Measurements from ENCODE around the gene GNPTG.

GNPTG gene

DNA sequence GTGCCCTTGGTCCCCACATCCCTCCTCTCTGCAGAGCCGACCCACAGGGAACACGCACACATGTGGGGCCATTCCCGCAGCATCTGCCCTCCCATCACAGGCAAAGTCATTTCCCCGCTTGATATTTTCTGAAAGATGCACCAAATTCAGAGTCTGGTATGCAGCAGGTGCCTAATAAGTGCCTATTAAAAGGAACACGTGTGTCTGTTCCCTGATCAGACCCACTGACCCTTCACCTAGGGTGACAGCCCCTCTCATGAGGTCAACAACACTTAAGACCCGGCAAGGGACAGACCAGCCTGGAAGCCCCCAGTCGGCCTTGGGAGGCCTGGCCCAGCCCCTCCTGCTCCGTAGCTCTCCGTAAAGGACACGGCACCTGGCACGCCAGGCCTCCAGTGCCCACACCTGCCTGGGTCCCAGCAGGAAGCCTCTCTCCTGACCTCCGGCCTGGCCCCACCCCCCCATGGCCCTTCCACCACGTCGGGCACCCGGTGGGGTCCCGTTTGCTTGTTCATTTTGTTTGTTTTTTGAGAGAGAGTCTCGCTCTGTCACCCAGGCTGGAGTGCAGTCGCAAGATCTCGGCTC lies 42.7 kb downstream of the GNPTG start:
- TF ChIP-seq ZFX (IDR thresholded peaks at IDR 0.05; ENCODE audit: borderline replicate concordance) = no peak
- TF ChIP-seq, protein P1, sequence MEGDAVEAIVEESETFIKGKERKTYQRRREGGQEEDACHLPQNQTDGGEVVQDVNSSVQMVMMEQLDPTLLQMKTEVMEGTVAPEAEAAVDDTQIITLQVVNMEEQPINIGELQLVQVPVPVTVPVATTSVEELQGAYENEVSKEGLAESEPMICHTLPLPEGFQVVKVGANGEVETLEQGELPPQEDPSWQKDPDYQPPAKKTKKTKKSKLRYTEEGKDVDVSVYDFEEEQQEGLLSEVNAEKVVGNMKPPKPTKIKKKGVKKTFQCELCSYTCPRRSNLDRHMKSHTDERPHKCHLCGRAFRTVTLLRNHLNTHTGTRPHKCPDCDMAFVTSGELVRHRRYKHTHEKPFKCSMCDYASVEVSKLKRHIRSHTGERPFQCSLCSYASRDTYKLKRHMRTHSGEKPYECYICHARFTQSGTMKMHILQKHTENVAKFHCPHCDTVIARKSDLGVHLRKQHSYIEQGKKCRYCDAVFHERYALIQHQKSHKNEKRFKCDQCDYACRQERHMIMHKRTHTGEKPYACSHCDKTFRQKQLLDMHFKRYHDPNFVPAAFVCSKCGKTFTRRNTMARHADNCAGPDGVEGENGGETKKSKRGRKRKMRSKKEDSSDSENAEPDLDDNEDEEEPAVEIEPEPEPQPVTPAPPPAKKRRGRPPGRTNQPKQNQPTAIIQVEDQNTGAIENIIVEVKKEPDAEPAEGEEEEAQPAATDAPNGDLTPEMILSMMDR (IDR thresholded peaks at IDR 0.05) = no peak
- no peak overlapping the region for H3K27ac ChIP-seq

DNA sequence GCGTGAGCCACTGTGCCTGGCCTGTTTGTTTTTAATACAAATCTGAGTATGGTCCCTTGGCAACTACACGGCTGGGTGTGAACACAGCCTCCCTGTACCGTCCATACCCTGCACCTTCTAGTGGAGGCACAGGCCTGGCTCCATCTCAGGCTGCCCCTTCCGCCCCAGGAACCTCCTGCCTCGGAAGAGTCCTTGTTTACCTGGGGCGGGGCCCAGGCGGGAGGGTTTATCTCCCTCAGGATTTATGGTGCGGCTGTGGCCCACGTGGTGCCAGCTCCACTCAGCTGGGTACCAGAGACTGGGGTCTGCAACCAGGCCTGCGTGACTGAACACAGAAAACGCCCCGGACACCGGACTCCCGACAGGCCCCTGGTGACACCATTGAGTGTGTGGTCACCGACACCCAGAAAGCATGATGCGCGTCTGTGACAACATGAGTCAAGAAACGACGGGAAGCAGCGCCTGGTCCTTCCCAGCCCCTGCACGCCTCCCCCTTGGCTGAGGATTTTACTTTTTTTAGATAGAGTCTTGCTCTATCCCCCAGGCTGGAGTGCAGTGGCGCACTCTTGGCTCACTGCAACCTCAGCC lies 43.8 kb downstream of the GNPTG start:
- no peak overlapping the region for H3K27ac ChIP-seq
- TF ChIP-seq, protein P1 (IDR thresholded peaks at IDR 0.05) = no peak
- TF ChIP-seq ZFX (IDR thresholded peaks at IDR 0.05; ENCODE audit: borderline replicate concordance) = no peak

DNA sequence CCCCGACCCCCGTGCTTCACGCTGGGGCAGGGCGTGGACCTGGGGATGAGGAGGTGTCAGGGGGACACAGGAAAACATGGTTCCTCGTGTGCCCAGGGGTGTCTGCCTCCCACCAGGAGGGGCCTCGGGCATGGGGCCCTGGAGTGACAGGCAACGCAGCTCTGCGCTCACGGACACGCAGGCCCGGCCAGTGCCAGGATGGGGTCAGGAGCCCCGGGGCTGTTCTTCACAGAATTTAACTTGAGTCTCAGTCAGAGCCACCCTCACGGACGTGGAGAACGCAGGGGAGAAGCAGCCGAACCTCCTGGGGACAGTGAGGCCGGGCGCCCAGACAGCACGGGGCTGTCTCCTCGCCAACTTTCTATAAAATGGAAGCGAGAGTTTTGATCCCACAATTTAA lies 46.0 kb downstream of the GNPTG start:
- no peak overlapping the region for H3K27ac ChIP-seq
- TF ChIP-seq ZFX (IDR thresholded peaks at IDR 0.05; ENCODE audit: borderline replicate concordance) = no peak
- TF ChIP-seq, protein P1 (IDR thresholded peaks at IDR 0.05) = no peak

DNA sequence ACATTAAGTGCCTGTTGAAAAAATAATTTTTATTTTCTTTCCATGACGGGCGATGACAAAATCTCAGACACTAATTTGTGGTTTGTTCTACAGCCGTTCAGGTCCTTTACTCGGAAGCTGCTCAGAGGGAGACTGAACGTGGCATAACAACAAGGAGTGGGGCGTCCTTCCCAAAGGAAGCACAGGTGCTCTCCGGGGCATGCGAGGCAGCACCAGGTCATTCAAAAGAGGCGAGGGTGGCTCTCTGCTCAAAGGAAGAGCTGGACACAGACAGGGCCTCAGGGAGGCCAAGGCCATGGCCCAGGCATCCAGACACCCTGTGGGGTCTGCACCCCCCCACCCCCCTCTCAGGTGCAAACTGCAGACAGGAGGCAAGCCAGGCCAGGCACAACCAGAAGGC lies 46.6 kb downstream of the GNPTG start:
- no peak for TF ChIP-seq ZFX (IDR thresholded peaks at IDR 0.05; ENCODE audit: borderline replicate concordance)
- TF ChIP-seq, protein P1 (IDR thresholded peaks at IDR 0.05) = no peak
- H3K27ac ChIP-seq = no peak overlapping the region

DNA sequence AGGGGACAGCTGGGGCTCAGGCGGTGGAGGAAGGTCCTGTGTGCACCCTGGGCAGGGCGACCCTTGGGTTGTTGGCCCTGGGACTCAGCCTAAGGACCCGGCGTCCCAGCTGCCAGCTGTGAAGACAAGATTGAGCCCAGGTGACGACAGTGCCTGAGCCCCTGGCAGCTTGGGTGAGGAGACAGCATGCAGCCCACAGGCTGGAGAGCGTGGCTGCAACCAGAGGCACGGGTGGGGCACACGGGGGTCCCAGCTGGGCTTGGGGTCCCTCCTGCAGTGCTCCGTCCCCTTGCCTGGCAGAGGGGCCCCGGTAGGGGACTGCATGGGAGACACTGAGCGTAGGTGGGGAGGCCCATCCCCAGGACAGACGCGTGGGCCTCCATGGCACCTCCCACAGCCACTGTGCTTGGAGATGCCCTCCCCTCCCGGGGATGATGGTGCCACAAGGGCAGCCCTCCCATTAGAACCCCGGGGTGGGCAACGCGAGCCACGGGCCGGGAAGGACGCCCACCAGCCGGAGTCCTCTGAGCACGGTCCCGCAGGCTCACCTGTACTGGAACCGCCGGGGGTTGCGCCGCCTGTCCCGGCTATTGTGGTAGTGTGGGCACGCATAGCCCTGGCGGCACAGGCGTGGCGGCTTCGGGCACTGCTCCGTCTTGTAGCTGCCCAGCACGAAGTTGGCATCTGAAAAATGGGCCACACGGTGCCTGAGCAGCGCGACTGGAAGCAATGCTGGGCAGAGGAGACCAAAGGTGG lies 47.3 kb downstream of the GNPTG start:
- H3K27ac ChIP-seq = no peak overlapping the region

DNA sequence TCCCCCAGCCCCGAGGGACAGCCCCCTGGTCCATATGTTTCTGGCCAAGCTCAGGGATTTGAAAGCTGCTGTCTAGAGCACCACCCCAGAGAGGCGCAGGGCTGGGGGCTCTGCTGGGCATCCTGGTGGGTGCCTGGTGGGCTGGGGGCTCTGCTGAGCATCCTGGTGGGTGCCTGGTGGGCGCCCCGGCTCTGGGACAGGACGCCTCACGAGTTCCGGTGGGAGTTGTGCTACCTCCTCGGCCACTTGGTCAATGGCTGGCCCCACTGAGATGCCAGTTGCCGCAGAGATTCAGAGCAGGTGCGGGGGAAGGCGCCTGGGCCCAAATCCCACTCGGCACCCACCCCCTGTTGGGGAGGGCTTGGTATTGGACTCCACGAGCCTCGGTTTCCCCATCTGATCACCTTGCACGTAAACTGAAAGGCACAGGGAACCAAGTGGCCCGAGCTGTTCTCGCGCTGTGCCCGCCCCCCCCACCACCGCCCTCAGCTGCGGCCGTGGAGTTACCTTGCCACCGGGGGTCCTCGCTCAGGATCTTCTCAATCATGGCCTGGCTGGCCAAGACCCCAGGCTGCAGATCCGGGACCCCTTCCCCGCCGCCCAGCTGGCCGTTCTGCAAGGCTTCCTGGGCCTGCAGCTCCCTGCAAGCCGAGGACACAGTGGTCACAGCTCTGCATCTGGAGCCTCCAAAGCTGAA lies 49.5 kb downstream of the GNPTG start:
- TF ChIP-seq ZFX (IDR thresholded peaks at IDR 0.05; ENCODE audit: borderline replicate concordance) = no peak
- TF ChIP-seq, protein P1 (IDR thresholded peaks at IDR 0.05) = no peak
- H3K27ac ChIP-seq = no peak overlapping the region

More for the DNA sequence above, 47.3 kb downstream of the GNPTG start:
- no peak for TF ChIP-seq ZFX (IDR thresholded peaks at IDR 0.05; ENCODE audit: borderline replicate concordance)
- TF ChIP-seq, protein P1 (IDR thresholded peaks at IDR 0.05) = no peak
